T-cell (primary cell): ENCODE measurements around the gene MLXIP. TPM values are rescaled to one million over a fixed set of nuclear protein-coding genes. Genes with fewer than 3 reads are reported as not detected.

Experiments used
- ATAC-seq, 4 experiments: fragments of 200-7000 bp in 3 of 4; fragments of 150-1000 bp in 1 of 4; cut with Tn5 transposase; replicated peaks in 1 of 4; 1 replicate in 3 of 4; 2 replicates in 1 of 4; pipeline ENCODE4 v1.10.0; 2021; ENCODE audit warnings: moderate library complexity in 3 of 4, mild to moderate bottlenecking in 2 of 4, moderate number of reproducible peaks in 1 of 4
- CTCF ChIA-PET, 2 donors: fragments of 300-600 bp; sonication (Branson Sonifier 250); formaldehyde crosslinking; loops; one replicate each; lab custom pipeline; 2022; ENCODE audit warnings: antibody characterized with exemption in 2 of 2; lab: Charles Lee
- POLR2A ChIA-PET, 2 donors: fragments of 300-600 bp; sonication (Branson Sonifier 250); formaldehyde crosslinking; loops; one replicate each; lab custom pipeline; 2022; ENCODE audit warnings: antibody characterized with exemption in 2 of 2; lab: Charles Lee
- DNase-seq, 35 experiments: peaks; one replicate each; pipeline versions ENCODE4 v3.0.0 to v3.0.0-alpha.2; 2013 to 2023
- H3K27ac ChIP-seq: one replicate; pipeline ENCODE4 v1.5.1; 2013; ENCODE audit warnings: low read length
- H3K27me3 ChIP-seq, 2 experiments: replicated peaks in 1 of 2; 1 replicate in 1 of 2; 2 replicates in 1 of 2; pipeline versions ENCODE4 v1.6.1 to v1.7.0; 2013; ENCODE audit warnings: low read length in 1 of 2, mixed read lengths in 1 of 2; ENCODE audit not compliant: control insufficient read depth in 2 of 2, insufficient read depth in 2 of 2; ENCODE audit errors: extremely low read depth in 1 of 2
- H3K36me3 ChIP-seq, 2 donors: 1 replicate in 1 of 2; 2 replicates in 1 of 2; pipeline versions ENCODE4 v1.6.1 to v1.7.0; 2013; ENCODE audit warnings: low read length in 1 of 2; ENCODE audit not compliant: control insufficient read depth in 2 of 2, insufficient read depth in 1 of 2; ENCODE audit errors: extremely low read depth in 1 of 2
- H3K4me1 ChIP-seq, 2 experiments: 1 replicate in 1 of 2; 2 replicates in 1 of 2; pipeline versions ENCODE4 v1.6.1 to v1.7.0; 2013; ENCODE audit warnings: low read length in 2 of 2, mixed read lengths in 1 of 2; ENCODE audit not compliant: insufficient read depth in 2 of 2, control insufficient read depth in 1 of 2; ENCODE audit errors: extremely low read depth in 1 of 2
- H3K4me3 ChIP-seq, 2 donors: 1 replicate in 1 of 2; 2 replicates in 1 of 2; pipeline versions ENCODE4 v1.5.1 to v1.7.0; 2013; ENCODE audit warnings: mild to moderate bottlenecking in 2 of 2, low read length in 1 of 2, moderate library complexity in 1 of 2; ENCODE audit not compliant: control insufficient read depth in 1 of 2; ENCODE audit errors: extremely low read depth in 1 of 2
- H3K9me3 ChIP-seq: 2 replicates; pipeline ENCODE4 v1.7.0; 2013
- H3K27ac Mint-ChIP-seq, 2 donors: one replicate each; pipeline ENCODE4 v1.8.0; 2020 to 2021; ENCODE audit warnings: mild to moderate bottlenecking in 2 of 2, mixed read lengths in 2 of 2
- H3K27me3 Mint-ChIP-seq, 2 donors: one replicate each; pipeline ENCODE4 v1.8.0; 2021 to 2022; ENCODE audit warnings: mixed read lengths in 2 of 2
- H3K36me3 Mint-ChIP-seq: one replicate; pipeline ENCODE4 v1.8.0; 2021; ENCODE audit warnings: mixed read lengths
- H3K4me1 Mint-ChIP-seq, 3 donors: one replicate each; pipeline ENCODE4 v1.8.0; 2020 to 2022; ENCODE audit warnings: mixed read lengths in 3 of 3, mild to moderate bottlenecking in 1 of 3
- H3K4me3 Mint-ChIP-seq, 3 donors: one replicate each; pipeline ENCODE4 v1.8.0; 2020 to 2022; ENCODE audit warnings: mild to moderate bottlenecking in 3 of 3, mixed read lengths in 3 of 3, moderate library complexity in 3 of 3
- H3K9me3 Mint-ChIP-seq, 3 donors: one replicate each; pipeline ENCODE4 v1.8.0; 2020 to 2022; ENCODE audit warnings: mixed read lengths in 3 of 3
- WGBS: methylation state at CpG from one replicate; pipeline ENCODE4 v1.1.5; 2013; ENCODE audit warnings: missing lambda C conversion rate; ENCODE audit not compliant: insufficient coverage; 5-methylcytosine and 5-hydroxymethylcytosine counted together
- total RNA-seq, 35 experiments: library from RNA in 6 of 35; stranded (reverse) in 6 of 35; fragments of 120-200 nt in 1 of 35; gene quantifications; one replicate each; pipeline versions ENCODE4 v1.2.1 to v1.2.4 and lab custom pipeline; 2013 to 2026

The MLXIP gene
- total RNA-seq, 5 donors from 2014 or later (not counting 1 experiment from before 2014, with no cell fraction given): 87.9 to 113 (median 98.3) TPM

- Histone ChIP-seq H3K27ac (no peak overlapping the region), H3K9me3 (no peaks in the 10 kb centered on the region), H3K4me1 (peaks cover 2 to 17% of the 10 kb centered on the region in 2 experiments), H3K36me3 (peaks cover 14 to 57% of the 10 kb centered on the region in 2 donors), H3K4me3 (no peak overlapping the region), H3K27me3 (no peaks in the 10 kb centered on the region)
- Mint-ChIP-seq H3K4me1 (peaks cover 13 to 18% (median 15%) of the 10 kb centered on the region in 3 donors), H3K9me3 (no peaks in the 10 kb centered on the region), H3K4me3 (no peak overlapping the region), H3K27ac (no peak overlapping the region), H3K27me3 (no peaks in the 10 kb centered on the region), H3K36me3 (peaks cover 44% of the 10 kb centered on the region)
- 100% methylated on average over 12 of the region's 13 CpGs for WGBS
- DNase-seq (no peak), ATAC-seq (no peak)
- ChIA-PET POLR2A (no interaction called here), CTCF (no interaction called here)
Measured at GRCh38 chr12:122129131-122129530, 50.6 kb downstream of the MLXIP start.

- ChIA-PET POLR2A (no interaction called here), CTCF (interaction anchor here in 1 of 2 donors (1.0 to 2.0 kb wide), 3 partner anchors 60 to 226 kb away, joined by 3 to 10 read pairs (median 4); no protein-coding TSS in a partner anchor)
- DNase-seq (no peak), ATAC-seq (no peak)
- Mint-ChIP-seq H3K27ac (no peak overlapping the region), H3K36me3 (peaks cover 47% of the 10 kb centered on the region), H3K4me1 (peaks cover 11 to 14% (median 12%) of the 10 kb centered on the region in 3 donors), H3K4me3 (no peak overlapping the region), H3K9me3 (no peaks in the 10 kb centered on the region), H3K27me3 (no peaks in the 10 kb centered on the region)
- Histone ChIP-seq H3K4me1 (peaks cover 2 to 11% of the 10 kb centered on the region in 2 experiments), H3K9me3 (no peaks in the 10 kb centered on the region), H3K27ac (no peak overlapping the region), H3K27me3 (no peaks in the 10 kb centered on the region), H3K36me3 (peaks cover 17 to 59% of the 10 kb centered on the region in 2 donors), H3K4me3 (no peak overlapping the region)
- WGBS: 93% methylated on average over 17 of the region's 17 CpGs
Measured at GRCh38 chr12:122130150-122130549, 51.6 kb downstream of the MLXIP start.

- no peaks in the 10 kb centered on the region for H3K27me3 Mint-ChIP-seq
- H3K4me3 Mint-ChIP-seq: no peak overlapping the region
- peak overlapping the region in 1 of 2 donors; percentile 6 for H3K27ac Mint-ChIP-seq
- Histone ChIP-seq H3K4me1 (no peaks in the 10 kb centered on the region), H3K27me3 (no peaks in the 10 kb centered on the region), H3K9me3 (no peaks in the 10 kb centered on the region), H3K36me3 (peaks cover 22 to 61% of the 10 kb centered on the region in 2 donors), H3K27ac (no peak overlapping the region), H3K4me3 (no peak overlapping the region)
- WGBS: 87% methylated on average over 27 of the region's 28 CpGs
- H3K36me3 Mint-ChIP-seq: peaks cover 46% of the 10 kb centered on the region
- no peak for ATAC-seq
- no peaks in the 10 kb centered on the region for H3K9me3 Mint-ChIP-seq
- DNase-seq: no peak
- ChIA-PET CTCF (no interaction called here), POLR2A (no interaction called here)
- no peaks in the 10 kb centered on the region for H3K4me1 Mint-ChIP-seq
Measured at GRCh38 chr12:122133192-122133950, 54.8 kb downstream of the MLXIP start.

GRCh38 chr12:122135437-122136031 lies 57.0 kb downstream of the MLXIP start:
- no peak overlapping the region for H3K27ac Mint-ChIP-seq
- ATAC-seq (no peak), DNase-seq (no peak)
- H3K4me3 Mint-ChIP-seq: no peak overlapping the region
- Histone ChIP-seq H3K9me3 (no peaks in the 10 kb centered on the region), H3K27ac (no peak overlapping the region), H3K36me3 (peaks cover 22 to 51% of the 10 kb centered on the region in 2 donors), H3K4me3 (no peak overlapping the region), H3K27me3 (no peaks in the 10 kb centered on the region), H3K4me1 (no peaks in the 10 kb centered on the region)
- POLR2A ChIA-PET: no interaction called here
- no peaks in the 10 kb centered on the region for H3K27me3 Mint-ChIP-seq
- H3K9me3 Mint-ChIP-seq: no peaks in the 10 kb centered on the region
- 96% methylated on average over 18 of the region's 18 CpGs for WGBS
- peaks cover 41% of the 10 kb centered on the region for H3K36me3 Mint-ChIP-seq
- H3K4me1 Mint-ChIP-seq: no peaks in the 10 kb centered on the region
- CTCF ChIA-PET: no interaction called here

GRCh38 chr12:122137229-122137628 lies 58.7 kb downstream of the MLXIP start:
- no peak for DNase-seq
- Histone ChIP-seq H3K27ac (no peak overlapping the region), H3K4me1 (no peaks in the 10 kb centered on the region), H3K36me3 (peaks cover 30 to 59% of the 10 kb centered on the region in 2 donors), H3K27me3 (no peaks in the 10 kb centered on the region), H3K4me3 (no peak overlapping the region), H3K9me3 (no peaks in the 10 kb centered on the region)
- H3K36me3 Mint-ChIP-seq: peaks cover 40% of the 10 kb centered on the region
- no peaks in the 10 kb centered on the region for H3K4me1 Mint-ChIP-seq
- 85% methylated on average over 5 of the region's 10 CpGs for whole genome bisulfite sequencing
- H3K9me3 Mint-ChIP-seq: no peaks in the 10 kb centered on the region
- H3K27me3 Mint-ChIP-seq: no peaks in the 10 kb centered on the region
- no peak overlapping the region for H3K27ac Mint-ChIP-seq
- ATAC-seq: peak in 1 of 4 experiments; percentile 39
- POLR2A ChIA-PET: no interaction called here
- CTCF ChIA-PET: interaction anchor here in 1 of 2 donors (0.6 kb wide), 1 partner anchor 362 kb away, joined by 3 read pairs; no protein-coding TSS in a partner anchor
- H3K4me3 Mint-ChIP-seq: no peak overlapping the region

- DNase-seq (no peak), ATAC-seq (peak in 1 of 4 experiments; percentile 37)
- 82% methylated on average over 11 of the region's 11 CpGs for WGBS
- no peaks in the 10 kb centered on the region for H3K9me3 Mint-ChIP-seq
- H3K27ac Mint-ChIP-seq: no peak overlapping the region
- CTCF ChIA-PET: interaction anchor here in 1 of 2 donors (0.5 to 0.8 kb wide), 3 partner anchors 11 to 375 kb away, joined by 3 read pairs; no protein-coding TSS in a partner anchor
- Histone ChIP-seq H3K4me1 (no peaks in the 10 kb centered on the region), H3K27me3 (no peaks in the 10 kb centered on the region), H3K4me3 (no peak overlapping the region), H3K36me3 (peaks cover 30 to 59% of the 10 kb centered on the region in 2 donors), H3K9me3 (no peaks in the 10 kb centered on the region), H3K27ac (no peak overlapping the region)
- no peak overlapping the region for H3K4me3 Mint-ChIP-seq
- H3K27me3 Mint-ChIP-seq: no peaks in the 10 kb centered on the region
- POLR2A ChIA-PET: no interaction called here
- no peaks in the 10 kb centered on the region for H3K4me1 Mint-ChIP-seq
- peaks cover 36% of the 10 kb centered on the region for H3K36me3 Mint-ChIP-seq
Measured at GRCh38 chr12:122137681-122138080, 59.1 kb downstream of the MLXIP start.
